PC-3 (cell line): Measurements from ENCODE around the gene CACNA1B.

Experiments
- CTCF ChIP-seq: fragments of 300-600 bp; sonication (generic); conservative IDR thresholded peaks from 2 replicates; pipeline ENCODE4 v1.5.1; 2017; ENCODE audit warnings: antibody characterized with exemption, low read depth, mild to moderate bottlenecking, low read length
- EZH2 ChIP-seq: fragments of 300-600 bp; sonication (generic); IDR thresholded peaks from one replicate; pipeline ENCODE4 v1.6.1; 2017; ENCODE audit warnings: antibody characterized with exemption, mild to moderate bottlenecking, low read length; ENCODE audit not compliant: unreplicated experiment

GRCh38 chr9:138025417-138025816 lies 147.8 kb downstream of the CACNA1B start:
- no peak for TF ChIP-seq CTCF
- TF ChIP-seq EZH2: no peak
